Anterior cingulate cortex (tissue), 58 donors: ENCODE results near the gene PPM1H.

Experiments
- DNase-seq, 58 donors: peaks; one replicate each; lab custom pipeline; 2025; lab: John Stamatoyannopoulos, UW

The PPM1H gene

DNA sequence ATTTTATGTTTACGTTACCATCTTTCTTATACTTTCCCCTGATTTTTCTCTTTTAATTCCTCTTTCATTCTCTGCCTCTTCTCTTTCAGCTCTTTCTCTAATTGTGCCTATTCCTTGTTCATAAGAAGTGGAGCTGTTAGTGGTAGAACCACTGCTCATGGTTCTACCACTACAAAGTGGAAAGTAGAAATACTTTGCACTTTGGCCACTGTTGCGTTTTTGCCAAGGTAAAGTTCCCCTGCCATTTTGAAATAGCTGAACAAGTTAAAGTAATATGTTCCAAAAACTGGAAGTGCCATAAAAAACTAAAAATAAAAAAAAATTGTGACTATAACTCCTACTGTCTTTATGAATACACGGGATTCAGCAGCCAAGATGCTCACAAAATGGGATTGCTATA is 337.7 kb downstream of the PPM1H start:
- DNase-seq = no peak
